Suprapubic skin (tissue), 4 donors: ENCODE data around the gene P4HA1.

Source experiments
- EP300 ChIP-seq: sonication (generic); formaldehyde crosslinking; IDR thresholded peaks from one replicate; pipeline ENCODE4 v1.6.1; 2017; ENCODE audit warnings: antibody characterized with exemption
- POLR2A ChIP-seq, 2 donors: fragments of 450-650 bp; IDR thresholded peaks; one replicate each; pipeline ENCODE4 v1.6.1; 2017; ENCODE audit warnings: antibody characterized with exemption in 2 of 2, mild to moderate bottlenecking in 2 of 2, moderate library complexity in 2 of 2
- POLR2AphosphoS5 ChIP-seq, 3 donors: sonication (generic); formaldehyde crosslinking; IDR thresholded peaks; one replicate each; pipeline ENCODE4 v1.6.1; 2017; ENCODE audit warnings: antibody characterized with exemption in 3 of 3
- TF ChIP-seq, protein P1 (sequence below), 2 donors: fragments of 200-600 bp in 1 of 2; fragments of 450-650 bp in 1 of 2; sonication (generic) in 1 of 2; IDR thresholded peaks; one replicate each; pipeline ENCODE4 v1.5.1; 2016 to 2019; ENCODE audit warnings: antibody characterized with exemption in 2 of 2, mild to moderate bottlenecking in 1 of 2, moderate library complexity in 1 of 2

DNA sequence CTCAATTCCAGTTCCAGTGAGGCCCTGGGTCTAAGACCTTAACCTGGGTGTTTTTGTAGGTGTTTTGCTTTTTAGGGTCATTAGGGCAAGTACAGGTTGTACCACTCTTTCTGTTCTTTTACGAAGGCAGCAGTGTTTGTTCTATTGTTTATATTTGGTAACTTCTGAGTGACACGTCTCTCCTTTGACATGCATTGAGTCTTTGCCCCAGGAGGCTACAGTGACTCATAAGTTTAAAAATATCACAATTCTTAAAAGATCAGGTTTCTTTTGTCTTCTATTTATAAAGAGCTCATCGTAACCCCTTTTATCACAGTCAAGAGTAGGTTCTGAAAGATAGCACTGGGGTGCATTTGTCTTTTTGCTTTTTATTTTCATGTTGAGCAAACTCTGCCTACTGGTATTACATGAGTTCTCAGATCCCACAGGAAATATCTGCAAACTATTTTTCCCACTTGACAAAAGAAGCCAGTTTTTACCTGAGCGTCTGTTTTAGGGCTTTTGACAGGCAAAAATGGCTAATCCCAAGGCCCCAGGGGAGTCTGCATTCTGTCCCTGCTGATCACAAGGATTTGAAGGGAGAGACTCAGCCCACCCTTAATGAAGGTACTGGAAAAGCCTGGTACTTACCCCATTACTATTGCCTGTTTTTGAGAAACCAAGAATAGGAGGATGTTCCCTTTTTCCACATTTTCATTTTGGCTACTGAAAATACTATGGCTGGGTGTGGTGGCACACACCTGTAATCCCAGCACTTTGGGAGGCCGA is 21.5 kb upstream of the P4HA1 start:
- TF ChIP-seq, protein P1, sequence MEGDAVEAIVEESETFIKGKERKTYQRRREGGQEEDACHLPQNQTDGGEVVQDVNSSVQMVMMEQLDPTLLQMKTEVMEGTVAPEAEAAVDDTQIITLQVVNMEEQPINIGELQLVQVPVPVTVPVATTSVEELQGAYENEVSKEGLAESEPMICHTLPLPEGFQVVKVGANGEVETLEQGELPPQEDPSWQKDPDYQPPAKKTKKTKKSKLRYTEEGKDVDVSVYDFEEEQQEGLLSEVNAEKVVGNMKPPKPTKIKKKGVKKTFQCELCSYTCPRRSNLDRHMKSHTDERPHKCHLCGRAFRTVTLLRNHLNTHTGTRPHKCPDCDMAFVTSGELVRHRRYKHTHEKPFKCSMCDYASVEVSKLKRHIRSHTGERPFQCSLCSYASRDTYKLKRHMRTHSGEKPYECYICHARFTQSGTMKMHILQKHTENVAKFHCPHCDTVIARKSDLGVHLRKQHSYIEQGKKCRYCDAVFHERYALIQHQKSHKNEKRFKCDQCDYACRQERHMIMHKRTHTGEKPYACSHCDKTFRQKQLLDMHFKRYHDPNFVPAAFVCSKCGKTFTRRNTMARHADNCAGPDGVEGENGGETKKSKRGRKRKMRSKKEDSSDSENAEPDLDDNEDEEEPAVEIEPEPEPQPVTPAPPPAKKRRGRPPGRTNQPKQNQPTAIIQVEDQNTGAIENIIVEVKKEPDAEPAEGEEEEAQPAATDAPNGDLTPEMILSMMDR (IDR thresholded peaks at IDR 0.05) = no peak
- no peak for TF ChIP-seq POLR2AphosphoS5 (IDR thresholded peaks at IDR 0.05)
- no peak for TF ChIP-seq POLR2A (IDR thresholded peaks at IDR 0.05)
- TF ChIP-seq EP300 = no peak
